Kidney (tissue), 14 donors: ENCODE data around the gene WWOX. TPM values are rescaled to one million over a fixed set of nuclear protein-coding genes. Genes with fewer than 3 reads are reported as not detected.

Experiments
- DNase-seq, 5 donors: peaks; one replicate each; pipeline ENCODE4 v3.0.0-alpha.2; 2013 to 2020
- FAIRE-seq: peaks from 2 replicates; lab custom pipeline; 2012; peaks lifted over from hg19 to GRCh38; lab: Jason Lieb, UNC
- H3K27ac ChIP-seq, 2 donors: one replicate each; pipeline ENCODE4 v1.7.0; 2013; ENCODE audit warnings: low read depth in 2 of 2, low read length in 2 of 2, inconsistent platforms in 1 of 2
- H3K27me3 ChIP-seq: one replicate; pipeline ENCODE4 v1.7.1; 2013; ENCODE audit warnings: low read length, inconsistent platforms; ENCODE audit not compliant: control insufficient read depth, insufficient read depth
- H3K36me3 ChIP-seq, 3 donors: one replicate each; pipeline versions ENCODE4 v1.7.0 to v1.7.1; 2013; ENCODE audit warnings: low read length in 3 of 3, control low read depth in 1 of 3, inconsistent platforms in 1 of 3; ENCODE audit not compliant: insufficient read depth in 3 of 3, control insufficient read depth in 2 of 3
- H3K4me1 ChIP-seq, 3 donors: one replicate each; pipeline versions ENCODE4 v1.7.0 to v1.7.1; 2013; ENCODE audit warnings: low read length in 3 of 3, inconsistent platforms in 1 of 3, low read depth in 1 of 3; ENCODE audit not compliant: control insufficient read depth in 2 of 3, insufficient read depth in 2 of 3
- H3K4me3 ChIP-seq, 3 donors: one replicate each; pipeline versions ENCODE4 v1.7.0 to v1.8.1; 2013; ENCODE audit warnings: low read length in 3 of 3, control low read depth in 1 of 3, inconsistent platforms in 1 of 3
- H3K9ac ChIP-seq, 3 donors: one replicate each; pipeline versions ENCODE4 v1.7.0 to v1.7.1; 2013; ENCODE audit warnings: low read length in 3 of 3, control low read depth in 1 of 3, inconsistent platforms in 1 of 3
- H3K9me3 ChIP-seq, 3 donors: one replicate each; pipeline versions ENCODE4 v1.7.0 to v1.7.1; 2013; ENCODE audit warnings: low read length in 3 of 3, control low read depth in 1 of 3, inconsistent platforms in 1 of 3; ENCODE audit not compliant: control insufficient read depth in 2 of 3, insufficient read depth in 1 of 3
- intact Hi-C: fragments of 100-400 bp; cut with DNase I; formaldehyde crosslinking; loops from one replicate; pipeline ENCODE4 v1.11.1; 2022
- polyA plus RNA-seq: library from polyadenylated mRNA; stranded (reverse); fragments of 350-450 nt; fragmentation: Illumina TruSeq; extraction: RNeasy Lipid Tissue Mini Kit (QIAGEN cat#74804); gene quantifications from one replicate; pipeline ENCODE4 v1.2.3, GENCODE V29; 2014; ENCODE audit warnings: low read depth, low replicate concordance; ENCODE audit not compliant: insufficient read depth
- total RNA-seq: library from RNA; stranded (reverse); fragmentation: NEBNext Ultra II Directional; extraction: Animal tissue kit (Norgen Biotek cat#: 25700); gene quantifications from one replicate; pipeline ENCODE4 v1.2.1, GENCODE V29; 2021
- TF ChIP-seq, protein P1 (sequence below): IDR thresholded peaks from 3 replicates; pipeline ENCODE4 v1.5.1; 2012; ENCODE audit warnings: mild to moderate bottlenecking, moderate library complexity, borderline replicate concordance; ENCODE audit not compliant: insufficient read depth; ENCODE audit errors: extremely low read depth
- donor health status: control.
- donor health status: control.
- donor health status: control.
- donor health status: control.
- donor health status: control.
- donor health status: DM: yes; HTN: yes; CAD: no.
- donor health status: Normal renal cell carcinoma (clear cell type).

The WWOX gene
- total and polyA plus RNA-seq, 2 donors from 2014 or later, result 22.5 to 30.3 TPM

DNA sequence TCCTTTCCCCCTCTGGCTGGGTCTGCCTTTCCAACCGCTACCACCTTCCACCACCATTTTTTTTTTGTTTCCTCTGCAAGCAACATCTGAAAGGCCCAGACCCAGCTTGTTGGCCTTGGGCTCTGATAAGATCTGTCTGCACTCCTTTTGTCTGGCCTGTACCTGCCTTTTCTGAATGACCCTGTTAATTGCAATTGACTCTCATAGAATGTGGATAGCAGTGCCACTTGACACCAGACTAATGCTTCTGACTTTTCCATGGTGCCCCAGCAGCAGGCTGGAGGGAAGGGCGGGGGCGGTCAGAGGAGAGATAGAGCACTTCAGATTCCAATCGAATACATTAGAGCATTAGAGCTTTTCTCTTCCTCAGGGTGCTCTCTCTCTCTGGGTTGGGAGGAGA, 538.9 kb downstream of the WWOX start:
- no peak overlapping the region for H3K27ac ChIP-seq
- no peaks in the 10 kb centered on the region for H3K36me3 ChIP-seq
- intact Hi-C loops, result no loop called here
- no peak overlapping the region for H3K9ac ChIP-seq
- H3K4me1 ChIP-seq, result no peaks in the 10 kb centered on the region
- H3K4me3 ChIP-seq, result no peak overlapping the region
- DNase-seq (no peak), FAIRE-seq (no peak)
- H3K27me3 ChIP-seq, result peaks cover 2% of the 10 kb centered on the region
- no peaks in the 10 kb centered on the region for H3K9me3 ChIP-seq
- TF ChIP-seq, protein P1, sequence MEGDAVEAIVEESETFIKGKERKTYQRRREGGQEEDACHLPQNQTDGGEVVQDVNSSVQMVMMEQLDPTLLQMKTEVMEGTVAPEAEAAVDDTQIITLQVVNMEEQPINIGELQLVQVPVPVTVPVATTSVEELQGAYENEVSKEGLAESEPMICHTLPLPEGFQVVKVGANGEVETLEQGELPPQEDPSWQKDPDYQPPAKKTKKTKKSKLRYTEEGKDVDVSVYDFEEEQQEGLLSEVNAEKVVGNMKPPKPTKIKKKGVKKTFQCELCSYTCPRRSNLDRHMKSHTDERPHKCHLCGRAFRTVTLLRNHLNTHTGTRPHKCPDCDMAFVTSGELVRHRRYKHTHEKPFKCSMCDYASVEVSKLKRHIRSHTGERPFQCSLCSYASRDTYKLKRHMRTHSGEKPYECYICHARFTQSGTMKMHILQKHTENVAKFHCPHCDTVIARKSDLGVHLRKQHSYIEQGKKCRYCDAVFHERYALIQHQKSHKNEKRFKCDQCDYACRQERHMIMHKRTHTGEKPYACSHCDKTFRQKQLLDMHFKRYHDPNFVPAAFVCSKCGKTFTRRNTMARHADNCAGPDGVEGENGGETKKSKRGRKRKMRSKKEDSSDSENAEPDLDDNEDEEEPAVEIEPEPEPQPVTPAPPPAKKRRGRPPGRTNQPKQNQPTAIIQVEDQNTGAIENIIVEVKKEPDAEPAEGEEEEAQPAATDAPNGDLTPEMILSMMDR, result no peak

DNA sequence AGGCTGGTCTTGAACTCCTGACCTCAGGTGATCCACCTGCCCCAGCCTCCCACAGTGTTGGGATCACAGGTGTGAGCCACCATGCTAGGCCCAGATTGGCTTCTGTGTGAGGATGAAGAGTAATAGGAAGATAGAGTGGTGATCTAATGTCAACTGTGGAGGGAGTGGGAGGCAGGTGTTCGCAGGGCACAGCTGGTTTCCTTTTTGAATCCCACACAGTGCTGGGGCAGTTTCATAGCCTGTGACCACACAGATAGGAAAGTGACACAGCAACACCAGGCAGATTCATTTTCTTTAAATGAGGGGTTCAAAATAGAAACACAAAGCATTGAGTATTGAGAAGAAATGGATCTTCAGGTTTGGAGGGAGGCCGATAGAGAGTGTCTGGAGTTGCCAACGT, 540.3 kb downstream of the WWOX start:
- intact Hi-C loops, result no loop called here
- FAIRE-seq (no peak), DNase-seq (peak in 1 of 5 donors; percentile 36)
- Histone ChIP-seq H3K4me3 (no peak overlapping the region), H3K9ac (no peak overlapping the region), H3K27ac (no peak overlapping the region), H3K9me3 (no peaks in the 10 kb centered on the region), H3K36me3 (no peaks in the 10 kb centered on the region), H3K4me1 (no peaks in the 10 kb centered on the region), H3K27me3 (peaks cover 2% of the 10 kb centered on the region)
- TF ChIP-seq, protein P1, result no peak

DNA sequence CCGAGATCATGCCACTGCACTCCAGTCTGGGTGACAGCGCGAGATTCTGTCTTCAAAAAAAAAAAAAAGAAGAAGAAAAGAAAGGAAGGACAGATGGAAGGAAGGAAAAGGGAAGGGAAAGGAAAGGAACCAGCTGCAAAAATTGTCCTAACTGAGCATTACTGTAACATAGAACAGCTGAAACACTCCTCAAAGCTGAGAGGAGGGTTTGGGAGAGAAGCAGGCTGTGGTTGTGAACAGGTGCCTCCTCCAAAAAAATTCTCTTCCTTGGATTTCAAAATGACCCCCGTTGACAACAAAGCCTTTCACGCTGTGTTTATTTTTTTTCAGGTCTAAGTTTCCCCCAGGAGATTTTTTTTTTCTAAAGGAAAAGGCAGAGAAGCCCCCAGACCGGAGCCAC, 541.4 kb downstream of the WWOX start:
- H3K9ac ChIP-seq, result no peak overlapping the region
- H3K9me3 ChIP-seq, result no peaks in the 10 kb centered on the region
- FAIRE-seq, result no peak
- H3K27me3 ChIP-seq, result peaks cover 2% of the 10 kb centered on the region
- no peaks in the 10 kb centered on the region for H3K36me3 ChIP-seq
- intact Hi-C loops, result no loop called here
- TF ChIP-seq, protein P1, result no peak
- no peak overlapping the region for H3K4me3 ChIP-seq
- DNase-seq, result no peak
- no peak overlapping the region for H3K27ac ChIP-seq
- no peaks in the 10 kb centered on the region for H3K4me1 ChIP-seq

DNA sequence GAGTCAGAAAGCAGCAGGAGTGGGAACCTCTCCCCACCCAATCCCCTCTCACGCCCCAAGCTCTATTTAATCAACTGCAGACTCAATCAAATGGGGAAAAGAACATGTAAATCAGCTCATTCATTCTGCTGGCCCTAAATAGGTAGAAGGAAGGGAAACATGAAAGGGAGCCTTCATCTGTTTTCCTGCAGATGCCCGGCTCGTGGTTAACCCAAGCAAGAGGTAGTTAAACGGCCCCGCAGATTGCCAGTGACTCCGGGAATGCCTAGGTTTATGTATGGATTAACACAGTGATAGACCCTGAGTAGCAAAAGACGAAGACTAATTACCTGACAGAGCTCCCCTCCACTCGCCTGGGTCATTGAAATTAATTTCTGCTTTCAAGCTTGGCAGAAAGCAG, 542.0 kb downstream of the WWOX start:
- Histone ChIP-seq H3K27me3 (peaks cover 2% of the 10 kb centered on the region), H3K4me3 (no peak overlapping the region), H3K9me3 (no peaks in the 10 kb centered on the region), H3K9ac (no peak overlapping the region), H3K4me1 (no peaks in the 10 kb centered on the region), H3K27ac (no peak overlapping the region), H3K36me3 (no peaks in the 10 kb centered on the region)
- TF ChIP-seq, protein P1, result no peak
- intact Hi-C loops, result no loop called here
- DNase-seq (no peak), FAIRE-seq (no peak)
